GM12878 (cell line): ENCODE measurements around the gene SPATA32. TPM values are rescaled to one million over a fixed set of nuclear protein-coding genes. Genes with fewer than 3 reads are reported as not detected.
A peak's percentile ranks its signal among the peaks of the same experiment; 100 is the strongest.

Experiments used
- BCL11A ChIP-seq: IDR thresholded peaks from 2 replicates; pipeline ENCODE4 v1.6.1; 2011; ENCODE audit warnings: low read depth, low read length
- CBFB ChIP-seq: IDR thresholded peaks from 2 replicates; pipeline ENCODE4 v1.6.1; 2016; ENCODE audit warnings: antibody characterized with exemption, low read depth
- EP300 ChIP-seq, 2 experiments: fragments of 150-350 bp in 1 of 2; IDR thresholded peaks; 2 replicates each; pipeline ENCODE4 v1.6.1; 2011 to 2012; ENCODE audit warnings: low read depth in 2 of 2, low read length in 2 of 2, borderline replicate concordance in 1 of 2, improper control_type of control experiment in 1 of 2, inconsistent platforms in 1 of 2; ENCODE audit not compliant: control insufficient read depth in 1 of 2
- ETV6 ChIP-seq, 2 experiments: fragments of 450-650 bp in 1 of 2; IDR thresholded peaks in 1 of 2; conservative IDR thresholded peaks in 1 of 2; 2 replicates each; pipeline ENCODE4 v1.6.1; 2014; ENCODE audit warnings: antibody characterized with exemption in 1 of 2, borderline replicate concordance in 1 of 2, low read depth in 1 of 2, mild to moderate bottlenecking in 1 of 2, moderate library complexity in 1 of 2
- GATAD2B ChIP-seq: fragments of 450-650 bp; conservative IDR thresholded peaks from 2 replicates; pipeline ENCODE4 v1.6.1; 2017; ENCODE audit warnings: low read depth, mild to moderate bottlenecking, moderate library complexity
- JUNB ChIP-seq: IDR thresholded peaks from 2 replicates; pipeline ENCODE4 v1.6.1; 2016; ENCODE audit warnings: antibody characterized with exemption, mild to moderate bottlenecking
- MTA2 ChIP-seq: fragments of 450-650 bp; IDR thresholded peaks from 2 replicates; pipeline ENCODE4 v1.6.1; 2016; ENCODE audit warnings: low read depth, mild to moderate bottlenecking, moderate library complexity
- POU2F2 ChIP-seq: IDR thresholded peaks from 3 replicates; pipeline ENCODE4 v1.6.1; 2011; ENCODE audit warnings: low read depth, mild to moderate bottlenecking, low read length, borderline replicate concordance
- RAD51 ChIP-seq: fragments of 450-650 bp; IDR thresholded peaks from 2 replicates; pipeline ENCODE4 v1.6.1; 2016; ENCODE audit warnings: moderate library complexity, mild to moderate bottlenecking, inconsistent platforms
- TCF3 ChIP-seq: IDR thresholded peaks from 2 replicates; pipeline ENCODE4 v1.6.1; 2012; ENCODE audit warnings: low read depth, mild to moderate bottlenecking, low read length, borderline replicate concordance; ENCODE audit not compliant: insufficient read depth
- ZNF384 ChIP-seq: IDR thresholded peaks from 2 replicates; pipeline ENCODE4 v1.6.1; 2012; ENCODE audit warnings: low read depth, mild to moderate bottlenecking, low read length, improper control_type of control experiment, borderline replicate concordance
- ZNF592 ChIP-seq: fragments of 450-650 bp; IDR thresholded peaks from 2 replicates; pipeline ENCODE4 v1.6.1; 2017; ENCODE audit warnings: mild to moderate bottlenecking, moderate library complexity
- polyA plus RNA-seq, 11 experiments: library from polyadenylated mRNA; depleted of rRNA in 4 of 11; unstranded in 6 of 11; stranded (reverse) in 5 of 11; fragments of >200 nt; fragmentation: Nextera tagmentation in 4 of 11; fragmentation: Illumina TruSeq in 1 of 11; extraction: Ambion mirVana in 4 of 11; extraction: Trizol in 1 of 11; gene quantifications; 1 replicate in 1 of 11; 2 replicates in 10 of 11; pipeline versions ENCODE4 v1.2.1 to v1.2.3, GENCODE V29; 2011 to 2016; ENCODE audit warnings: inconsistent platforms in 2 of 11, missing spikeins in 2 of 11, low read depth in 1 of 11
- total RNA-seq, 4 experiments: library from RNA; depleted of rRNA in 3 of 4; stranded (reverse); fragments of >200 nt in 3 of 4; fragmentation: Illumina TruSeq in 1 of 4; extraction: Trizol in 1 of 4; gene quantifications; 2 replicates each; pipeline versions ENCODE4 v1.2.1 to v1.2.3, GENCODE V29; 2013 to 2021

The SPATA32 gene
- total and polyA plus RNA-seq, 10 of the 15 experiments (the other 5 are each of a cell fraction or from before 2014, with no cell fraction given): 0.03 to 0.35 (median 0.11) TPM; not detected in 3

- TF ChIP-seq CBFB: peak; percentile 68; the same call in 1 of the 2 replicates
- peak; percentile 59 for TF ChIP-seq JUNB
- TF ChIP-seq TCF3: no peak
- TF ChIP-seq ZNF592: no peak
- TF ChIP-seq EP300 (IDR thresholded peaks at IDR 0.05; ENCODE audit: borderline replicate concordance in 1 of 2, control insufficient read depth in 1 of 2, low read depth in 2 of 2, low read length in 2 of 2): 0 out of 4 replicates have a peak, but pooled peaks of 1 of the 2 experiments have one; percentile 30
- TF ChIP-seq POU2F2: peak; percentile 62; the same call in 2 of the 3 replicates
- peak; percentile 81 for TF ChIP-seq GATAD2B
- peak; percentile 78 for TF ChIP-seq MTA2
- TF ChIP-seq ETV6 (conservative IDR thresholded peaks at IDR 0.05 in 1 of 2, IDR thresholded peaks at IDR 0.05 in 1 of 2; ENCODE audit: borderline replicate concordance in 1 of 2, low read depth in 1 of 2): peak in 1 of 2 experiments; percentile 73; a peak in 2 of 4 replicates
- TF ChIP-seq BCL11A: 0 out of 2 replicates have a peak, but pooled peaks have one; percentile 32
- no peak for TF ChIP-seq ZNF384
- TF ChIP-seq RAD51: no peak
Measured at GRCh38 chr17:45296003-45296832, 34.3 kb upstream of the SPATA32 start (continued).
